HCT116 (cell line): ENCODE results near the gene PLEK2. TPM values are rescaled to one million over a fixed set of nuclear protein-coding genes. Genes with fewer than 3 reads are reported as not detected.

Experiments used
- ATAC-seq: fragments of 200-7000 bp; cut with Tn5 transposase; 2 replicates; pipeline ENCODE4 v1.9.1; 2020; ENCODE audit warnings: mild to moderate bottlenecking, moderate library complexity
- BruUV-seq: library from RNA; stranded (reverse); fragments of 400-500 nt; replicated peaks from 2 replicates; lab custom pipeline; 2021; lab: Mats Ljungman, UMichigan
- CTCF ChIA-PET: fragments of 300-600 bp; sonication (Branson Sonifier 250); formaldehyde crosslinking; loops from one replicate; lab custom pipeline; 2021; ENCODE audit warnings: antibody characterized with exemption; lab: Charles Lee
- POLR2A ChIA-PET: fragments of 300-600, 350-600 bp; sonication (Branson Sonifier 250); formaldehyde crosslinking; loops from one replicate; lab custom pipeline; 2021; ENCODE audit warnings: antibody characterized with exemption; lab: Charles Lee
- RAD21 ChIA-PET, 2 experiments: fragments of 300-600 bp; sonication (Branson Sonifier 250); formaldehyde crosslinking; loops; one replicate each; lab custom pipeline; 2023; ENCODE audit warnings: low total read pairs in 2 of 2; ENCODE audit not compliant: uncharacterized antibody in 2 of 2, unreplicated experiment in 2 of 2, low non-redundant PET in 1 of 2; lab: Charles Lee
- DNase-seq: peaks from one replicate; pipeline ENCODE4 v3.0.0-alpha.2; 2010; ENCODE audit warnings: low read depth, low spot score
- H2AFZ ChIP-seq: fragments of 200-600 bp; shearing (Covaris generic), sonication (generic); 2 replicates; pipeline ENCODE4 v1.6.1; 2017; ENCODE audit warnings: low read depth, mixed run types, mixed read lengths, antibody characterized with exemption, low read length; ENCODE audit not compliant: poor library complexity, severe bottlenecking
- H3K27ac ChIP-seq: 2 replicates; pipeline ENCODE4 v1.5.1; 2012; ENCODE audit warnings: low read depth, low read length
- H3K27me3 ChIP-seq: fragments of 200-600 bp; sonication (generic); 2 replicates; pipeline ENCODE4 v1.6.1; 2016; ENCODE audit warnings: mixed run types, low read length, mixed read lengths; ENCODE audit not compliant: insufficient read depth
- H3K36me3 ChIP-seq, 2 experiments: fragments of 200-500 bp in 1 of 2; fragments of 200-600 bp in 1 of 2; sonication (Bioruptor generic) in 1 of 2; sonication (generic) in 1 of 2; 2 replicates each; pipeline versions ENCODE4 v1.5.1 to v1.6.1; 2014 to 2016; ENCODE audit warnings: low read length in 2 of 2, inconsistent platforms in 1 of 2, mixed read lengths in 1 of 2, mixed run types in 1 of 2; ENCODE audit not compliant: insufficient read depth in 2 of 2, control insufficient read depth in 1 of 2
- H3K4me1 ChIP-seq, 2 experiments: fragments of 200-600 bp in 1 of 2; sonication (generic) in 1 of 2; 2 replicates each; pipeline versions ENCODE4 v1.5.1 to v1.6.1; 2012 to 2017; ENCODE audit warnings: low read length in 2 of 2, inconsistent platforms in 1 of 2, mild to moderate bottlenecking in 1 of 2, mixed read lengths in 1 of 2, mixed run types in 1 of 2, moderate library complexity in 1 of 2; ENCODE audit not compliant: insufficient read depth in 2 of 2, control insufficient read depth in 1 of 2
- H3K4me2 ChIP-seq: fragments of 200-600 bp; sonication (generic); 2 replicates; pipeline ENCODE4 v1.6.1; 2017; ENCODE audit warnings: mixed run types, low read length, mixed read lengths
- H3K4me3 ChIP-seq, 2 experiments: fragments of 200-600 bp in 1 of 2; sonication (generic) in 1 of 2; replicated peaks in 1 of 2; 2 replicates each; pipeline ENCODE4 v1.5.1; 2011 to 2016; ENCODE audit warnings: low read length in 2 of 2, control low read depth in 1 of 2, low read depth in 1 of 2, mild to moderate bottlenecking in 1 of 2, mixed read lengths in 1 of 2, mixed run types in 1 of 2
- H3K79me2 ChIP-seq: fragments of 200-600 bp; sonication (generic); 2 replicates; pipeline ENCODE4 v1.6.1; 2017; ENCODE audit warnings: mild to moderate bottlenecking, mixed run types, low read length, moderate library complexity, mixed read lengths; ENCODE audit not compliant: insufficient read depth
- H3K9ac ChIP-seq: fragments of 200-600 bp; sonication (generic); 2 replicates; pipeline ENCODE4 v1.6.1; 2016; ENCODE audit warnings: low read length, mixed read lengths
- H3K9me2 ChIP-seq: fragments of 200-600 bp; sonication (generic), shearing (Covaris generic); 2 replicates; pipeline ENCODE4 v1.6.1; 2017; ENCODE audit warnings: mixed run types, mild to moderate bottlenecking, moderate library complexity; ENCODE audit not compliant: insufficient read depth
- H3K9me3 ChIP-seq, 2 experiments: fragments of 200-500 bp in 1 of 2; fragments of 200-600 bp in 1 of 2; sonication (Bioruptor generic) in 1 of 2; sonication (generic) in 1 of 2; 2 replicates each; pipeline ENCODE4 v1.6.1; 2014 to 2017; ENCODE audit warnings: low read length in 2 of 2, mixed read lengths in 2 of 2, inconsistent platforms in 1 of 2, low read depth in 1 of 2, mild to moderate bottlenecking in 1 of 2, mixed run types in 1 of 2, moderate library complexity in 1 of 2; ENCODE audit not compliant: control insufficient read depth in 1 of 2, insufficient read depth in 1 of 2
- H4K20me1 ChIP-seq: fragments of 200-600 bp; sonication (generic), shearing (Covaris generic); 2 replicates; pipeline ENCODE4 v1.6.1; 2017; ENCODE audit warnings: mixed run types, mild to moderate bottlenecking, moderate library complexity; ENCODE audit not compliant: insufficient read depth
- EZH2phosphoT487 ChIP-seq: fragments of 200-600 bp; IDR thresholded peaks from 2 replicates; pipeline ENCODE4 v1.6.1; 2018; ENCODE audit warnings: antibody characterized with exemption, borderline replicate concordance
- FOSL1 ChIP-seq: IDR thresholded peaks from 2 replicates; pipeline ENCODE4 v1.6.1; 2012; ENCODE audit warnings: low read depth
- JUND ChIP-seq: IDR thresholded peaks from 2 replicates; pipeline ENCODE4 v1.6.1; 2012
- POLR2AphosphoS5 ChIP-seq: IDR thresholded peaks from 2 replicates; pipeline ENCODE4 v1.6.1; 2011; ENCODE audit warnings: mild to moderate bottlenecking, low read depth, low read length, moderate library complexity
- SIN3A ChIP-seq: IDR thresholded peaks from 2 replicates; pipeline ENCODE4 v1.6.1; 2012; ENCODE audit warnings: low read depth
- SP1 ChIP-seq: IDR thresholded peaks from 2 replicates; pipeline ENCODE4 v1.6.1; 2012; ENCODE audit warnings: low read depth
- SRF ChIP-seq: IDR thresholded peaks from 2 replicates; pipeline ENCODE4 v1.6.1; 2012; ENCODE audit warnings: low read depth
- YY1 ChIP-seq: IDR thresholded peaks from 2 replicates; pipeline ENCODE4 v1.6.1; 2011; ENCODE audit warnings: low read length, low read depth, moderate library complexity, mild to moderate bottlenecking; ENCODE audit not compliant: insufficient replicate concordance; ENCODE audit errors: extremely low read depth
- ZFX ChIP-seq: fragments of 450-650 bp; IDR thresholded peaks from 2 replicates; pipeline ENCODE4 v1.6.1; 2017
- intact Hi-C: fragments of 100-400 bp; cut with micrococcal nuclease; formaldehyde crosslinking; loops from 2 replicates; pipeline ENCODE4 v1.10.0; 2022
- total RNA-seq: library from RNA; stranded (reverse); gene quantifications from one replicate; pipeline ENCODE4 v1.2.1, GENCODE V29; 2021; ENCODE audit not compliant: unreplicated experiment
- TF ChIP-seq, protein P1 (sequence below): IDR thresholded peaks from 2 replicates; pipeline ENCODE4 v1.6.1; 2011; ENCODE audit warnings: mild to moderate bottlenecking, low read length, moderate library complexity; ENCODE audit not compliant: insufficient replicate concordance; ENCODE audit errors: extremely low read depth
- TF ChIP-seq, protein P2 (sequence below): IDR thresholded peaks from 2 replicates; pipeline ENCODE4 v1.6.1; 2012
- TF ChIP-seq, protein P3 (sequence below), 3 experiments: fragments of 200-600 bp in 1 of 3; sonication (generic) in 1 of 3; IDR thresholded peaks in 2 of 3; conservative IDR thresholded peaks in 1 of 3; 2 replicates each; pipeline ENCODE4 v1.5.1; 2012 to 2017; ENCODE audit warnings: low read depth in 2 of 3, low read length in 2 of 3, antibody characterized with exemption in 1 of 3, borderline replicate concordance in 1 of 3, control low read depth in 1 of 3, mild to moderate bottlenecking in 1 of 3, mixed read lengths in 1 of 3, mixed run types in 1 of 3, moderate library complexity in 1 of 3; ENCODE audit not compliant: insufficient read depth in 1 of 3

PLEK2 gene
- total RNA-seq, 1 experiment from 2014 or later = 67.6 TPM

DNA sequence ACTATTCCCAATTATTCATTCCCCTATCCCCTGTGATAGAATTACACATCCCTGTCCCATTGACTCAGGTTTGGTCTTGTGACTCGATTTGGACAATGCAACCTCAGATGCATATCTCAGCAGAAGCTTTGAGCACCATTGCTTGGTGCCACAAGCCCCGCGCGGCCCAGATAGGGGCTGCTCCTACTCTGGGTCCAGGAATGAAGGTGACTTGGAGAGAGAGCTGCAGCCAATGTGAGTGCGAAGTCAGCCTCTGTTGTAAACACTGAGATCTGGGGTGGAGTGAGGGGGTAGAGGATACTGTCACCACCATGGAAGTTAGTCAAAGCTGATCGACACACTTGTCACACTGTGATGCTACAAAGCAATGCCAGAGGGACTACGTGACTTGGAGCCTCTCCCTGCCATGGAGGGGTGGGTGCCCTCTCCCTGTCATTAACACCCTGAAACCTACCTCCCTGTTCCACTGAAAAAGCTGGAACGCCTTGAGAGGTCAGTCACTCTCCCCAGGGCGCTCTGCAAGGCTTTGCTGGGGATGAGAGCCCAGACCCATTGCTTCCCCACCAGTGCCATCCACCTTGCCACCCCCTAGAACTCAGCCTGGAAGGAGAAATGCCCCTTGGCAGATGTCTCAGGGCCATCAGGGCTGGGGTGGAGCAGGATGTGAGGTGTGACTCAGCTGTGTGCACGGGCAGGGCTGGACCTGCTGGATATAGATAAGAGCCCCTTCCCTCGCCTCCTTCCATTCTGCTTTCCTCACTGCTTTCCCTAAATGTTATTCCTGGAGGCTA lies 6.6 kb upstream of the PLEK2 start:
- Histone ChIP-seq H3K27me3 (no peaks in the 10 kb centered on the region), H2AFZ (no peak overlapping the region), H3K4me1 (peaks cover 24 to 39% of the 10 kb centered on the region in 2 experiments), H3K4me2 (peak overlapping the region; percentile 78), H3K36me3 (no peaks in the 10 kb centered on the region), H4K20me1 (no peaks in the 10 kb centered on the region), H3K27ac (no peak overlapping the region; the same call in 1 of the 2 replicates), H3K79me2 (no peaks in the 10 kb centered on the region), H3K4me3 (peak overlapping the region in 1 of 2 experiments; percentile 35; a peak in 3 of 4 replicates), H3K9ac (peak overlapping the region; percentile 35; the same call in 1 of the 2 replicates), H3K9me2 (no peaks in the 10 kb centered on the region), H3K9me3 (no peaks in the 10 kb centered on the region)
- RAD21 ChIA-PET = no interaction called here
- ATAC-seq = peak; percentile 67
- intact Hi-C loops = no loop called here
- POLR2A ChIA-PET = no interaction called here
- no TSS peak for BruUV-seq
- DNase-seq = no peak
- TF ChIP-seq EZH2phosphoT487 (no peak), YY1 (peak; percentile 2), JUND (no peak), POLR2AphosphoS5 (peak; percentile 42; the same call in 1 of the 2 replicates)
- CTCF ChIA-PET = interaction anchor here (0.6 to 1.6 kb wide), 3 partner anchors 9 to 172 kb away, joined by 3 to 4 read pairs (median 4); partner anchors contain the start of gene ATP6V1D

DNA sequence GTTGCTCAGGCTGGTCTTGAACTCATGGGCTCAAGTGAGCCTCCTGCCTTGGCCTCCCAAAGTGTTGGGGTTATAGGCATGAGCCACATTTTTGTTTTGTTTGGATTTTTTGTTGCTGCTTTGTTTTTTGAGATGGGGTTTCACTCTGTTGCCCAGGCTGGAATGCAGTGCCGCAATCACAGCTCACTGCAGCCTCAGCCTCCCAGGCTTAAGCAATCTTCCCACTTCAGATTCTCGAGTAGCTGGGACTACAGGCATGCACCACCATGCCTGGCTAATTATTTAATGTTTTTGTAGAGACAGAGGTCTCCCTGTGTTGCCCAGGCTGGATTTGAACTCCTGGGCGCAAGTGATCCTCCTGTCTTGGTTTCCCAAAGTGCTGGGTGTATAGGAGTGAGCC lies 5.7 kb upstream of the PLEK2 start:
- ChIA-PET CTCF (interaction anchor here (1.6 kb wide), 1 partner anchor 58 kb away, joined by 4 read pairs; the partner anchor contains the start of gene ATP6V1D), POLR2A (no interaction called here), RAD21 (no interaction called here)
- Histone ChIP-seq H3K36me3 (no peaks in the 10 kb centered on the region), H2AFZ (no peak overlapping the region), H3K9me3 (no peaks in the 10 kb centered on the region), H4K20me1 (no peaks in the 10 kb centered on the region), H3K27me3 (no peaks in the 10 kb centered on the region), H3K79me2 (no peaks in the 10 kb centered on the region), H3K4me1 (peaks cover 33 to 49% of the 10 kb centered on the region in 2 experiments), H3K4me2 (no peak overlapping the region), H3K9me2 (no peaks in the 10 kb centered on the region), H3K9ac (no peak overlapping the region), H3K27ac (no peak overlapping the region), H3K4me3 (no peak overlapping the region)
- TF ChIP-seq ZFX (no peak), POLR2AphosphoS5 (no peak), FOSL1 (no peak), EZH2phosphoT487 (no peak), SIN3A (no peak), SP1 (no peak), SRF (no peak)
- TF ChIP-seq, protein P1, sequence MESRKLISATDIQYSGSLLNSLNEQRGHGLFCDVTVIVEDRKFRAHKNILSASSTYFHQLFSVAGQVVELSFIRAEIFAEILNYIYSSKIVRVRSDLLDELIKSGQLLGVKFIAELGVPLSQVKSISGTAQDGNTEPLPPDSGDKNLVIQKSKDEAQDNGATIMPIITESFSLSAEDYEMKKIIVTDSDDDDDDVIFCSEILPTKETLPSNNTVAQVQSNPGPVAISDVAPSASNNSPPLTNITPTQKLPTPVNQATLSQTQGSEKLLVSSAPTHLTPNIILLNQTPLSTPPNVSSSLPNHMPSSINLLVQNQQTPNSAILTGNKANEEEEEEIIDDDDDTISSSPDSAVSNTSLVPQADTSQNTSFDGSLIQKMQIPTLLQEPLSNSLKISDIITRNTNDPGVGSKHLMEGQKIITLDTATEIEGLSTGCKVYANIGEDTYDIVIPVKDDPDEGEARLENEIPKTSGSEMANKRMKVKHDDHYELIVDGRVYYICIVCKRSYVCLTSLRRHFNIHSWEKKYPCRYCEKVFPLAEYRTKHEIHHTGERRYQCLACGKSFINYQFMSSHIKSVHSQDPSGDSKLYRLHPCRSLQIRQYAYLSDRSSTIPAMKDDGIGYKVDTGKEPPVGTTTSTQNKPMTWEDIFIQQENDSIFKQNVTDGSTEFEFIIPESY = no peak
- TF ChIP-seq, protein P2, sequence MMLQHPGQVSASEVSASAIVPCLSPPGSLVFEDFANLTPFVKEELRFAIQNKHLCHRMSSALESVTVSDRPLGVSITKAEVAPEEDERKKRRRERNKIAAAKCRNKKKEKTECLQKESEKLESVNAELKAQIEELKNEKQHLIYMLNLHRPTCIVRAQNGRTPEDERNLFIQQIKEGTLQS = no peak
- TF ChIP-seq, protein P3, sequence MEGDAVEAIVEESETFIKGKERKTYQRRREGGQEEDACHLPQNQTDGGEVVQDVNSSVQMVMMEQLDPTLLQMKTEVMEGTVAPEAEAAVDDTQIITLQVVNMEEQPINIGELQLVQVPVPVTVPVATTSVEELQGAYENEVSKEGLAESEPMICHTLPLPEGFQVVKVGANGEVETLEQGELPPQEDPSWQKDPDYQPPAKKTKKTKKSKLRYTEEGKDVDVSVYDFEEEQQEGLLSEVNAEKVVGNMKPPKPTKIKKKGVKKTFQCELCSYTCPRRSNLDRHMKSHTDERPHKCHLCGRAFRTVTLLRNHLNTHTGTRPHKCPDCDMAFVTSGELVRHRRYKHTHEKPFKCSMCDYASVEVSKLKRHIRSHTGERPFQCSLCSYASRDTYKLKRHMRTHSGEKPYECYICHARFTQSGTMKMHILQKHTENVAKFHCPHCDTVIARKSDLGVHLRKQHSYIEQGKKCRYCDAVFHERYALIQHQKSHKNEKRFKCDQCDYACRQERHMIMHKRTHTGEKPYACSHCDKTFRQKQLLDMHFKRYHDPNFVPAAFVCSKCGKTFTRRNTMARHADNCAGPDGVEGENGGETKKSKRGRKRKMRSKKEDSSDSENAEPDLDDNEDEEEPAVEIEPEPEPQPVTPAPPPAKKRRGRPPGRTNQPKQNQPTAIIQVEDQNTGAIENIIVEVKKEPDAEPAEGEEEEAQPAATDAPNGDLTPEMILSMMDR (IDR thresholded peaks at IDR 0.05 in 2 of 3, conservative IDR thresholded peaks at IDR 0.05 in 1 of 3; ENCODE audit: borderline replicate concordance in 1 of 3, insufficient read depth in 1 of 3, low read depth in 2 of 3, low read length in 2 of 3) = no peak
- DNase-seq = no peak
- intact Hi-C loops = no loop called here
- no TSS peak for BruUV-seq
- no peak for ATAC-seq
